Activated naive CD4-positive, alpha-beta T cell treated with Interleukin-2 at 50 U/mL for 16 hours (primary cell): ENCODE results near the gene MORN3.
"Not testable (repeated sequence)": the region's sequence is repeated elsewhere in the genome, so short reads cannot be mapped to it uniquely, and the experiment has no call there.

Source experiments
- DNase-seq: peaks from one replicate; pipeline ENCODE4 v3.0.0-alpha.2; 2020

The MORN3 gene

GRCh38 chr12:121637231-121637914 is 32.1 kb downstream of the MORN3 start:
- DNase-seq: peak; percentile 45

GRCh38 chr12:121634836-121635235 is 34.6 kb downstream of the MORN3 start:
- DNase-seq: no peak

- not testable (repeated sequence) for DNase-seq
Observed at GRCh38 chr12:121633833-121634196, 35.6 kb downstream of the MORN3 start.

GRCh38 chr12:121632069-121632970 is 37.1 kb downstream of the MORN3 start:
- DNase-seq: no peak

GRCh38 chr12:121630791-121631355 is 38.6 kb downstream of the MORN3 start:
- DNase-seq: no peak

- no peak for DNase-seq
Observed at GRCh38 chr12:121628536-121628935, 40.9 kb downstream of the MORN3 start.

GRCh38 chr12:121628037-121628436 is 41.4 kb downstream of the MORN3 start:
- peak; percentile 24 for DNase-seq

GRCh38 chr12:121626853-121627640 is 42.4 kb downstream of the MORN3 start:
- peak; percentile 90 for DNase-seq

- peak; percentile 93 for DNase-seq
Observed at GRCh38 chr12:121626087-121626852, 43.2 kb downstream of the MORN3 start, which contains the start of gene ORAI1. TSS of gene ORAI1 (plus strand) at chr12:121626530.

GRCh38 chr12:121620333-121620891 is 49.0 kb downstream of the MORN3 start:
- DNase-seq: no peak

GRCh38 chr12:121618659-121619233 is 50.7 kb downstream of the MORN3 start:
- no peak for DNase-seq

GRCh38 chr12:121614872-121615467 is 54.5 kb downstream of the MORN3 start:
- no peak for DNase-seq

- no peak for DNase-seq
Observed at GRCh38 chr12:121613462-121613861, 56.0 kb downstream of the MORN3 start.

- peak; percentile 26 for DNase-seq
Observed at GRCh38 chr12:121611306-121611705, 58.1 kb downstream of the MORN3 start.

GRCh38 chr12:121610239-121611149 is 59.0 kb downstream of the MORN3 start:
- DNase-seq: no peak

- DNase-seq: no peak
Observed at GRCh38 chr12:121608301-121608700, 61.2 kb downstream of the MORN3 start.

GRCh38 chr12:121603581-121603980 is 65.9 kb downstream of the MORN3 start:
- no peak for DNase-seq

- no peak for DNase-seq
Observed at GRCh38 chr12:121602766-121603165, 66.7 kb downstream of the MORN3 start.

- DNase-seq: no peak
Observed at GRCh38 chr12:121600702-121601336, 68.6 kb downstream of the MORN3 start.
